ENCODE data around the gene AFAP1.

AFAP1 gene

GRCh38 chr4:7939377-7940108 lies at the start of gene AFAP1:
Gene AFAP1, minus strand, starts transcription at chr4:7939861. Its CDS starts 67,783 bp downstream, at chr4:7872078.
- DNase-seq (ENCODE audit: low read depth, low spot score) = peak; percentile 74

GRCh38 chr4:7988437-7988836 lies 48.8 kb upstream of the AFAP1 start:
- no peak for DNase-seq (ENCODE audit: low read depth, low spot score)

GRCh38 chr4:7987148-7987989 lies 47.7 kb upstream of the AFAP1 start:
- DNase-seq (ENCODE audit: low read depth, low spot score) = peak; percentile 57

- no peak for DNase-seq (ENCODE audit: low read depth, low spot score)
Measured at GRCh38 chr4:7985891-7986441, 46.3 kb upstream of the AFAP1 start.

- no peak for DNase-seq (ENCODE audit: low read depth, low spot score)
Measured at GRCh38 chr4:7985072-7985471, 45.4 kb upstream of the AFAP1 start.

- DNase-seq (ENCODE audit: low read depth, low spot score) = no peak
Measured at GRCh38 chr4:7984286-7984925, 44.7 kb upstream of the AFAP1 start.

GRCh38 chr4:7983296-7983695 lies 43.6 kb upstream of the AFAP1 start:
- no peak for DNase-seq (ENCODE audit: low read depth, low spot score)

- DNase-seq (ENCODE audit: low read depth, low spot score) = no peak
Measured at GRCh38 chr4:7981738-7982394, 42.2 kb upstream of the AFAP1 start.

- DNase-seq (ENCODE audit: low read depth, low spot score) = no peak
Measured at GRCh38 chr4:7980036-7980435, 40.4 kb upstream of the AFAP1 start.

- no peak for DNase-seq (ENCODE audit: low read depth, low spot score)
Measured at GRCh38 chr4:7979652-7979968, 39.9 kb upstream of the AFAP1 start.

- no peak for DNase-seq (ENCODE audit: low read depth, low spot score)
Measured at GRCh38 chr4:7978907-7979651, 39.4 kb upstream of the AFAP1 start.

GRCh38 chr4:7978489-7978888 lies 38.8 kb upstream of the AFAP1 start:
- no peak for DNase-seq (ENCODE audit: low read depth, low spot score)

- DNase-seq (ENCODE audit: low read depth, low spot score) = no peak
Measured at GRCh38 chr4:7976634-7977033, 37.0 kb upstream of the AFAP1 start.

- no peak for DNase-seq (ENCODE audit: low read depth, low spot score)
Measured at GRCh38 chr4:7976025-7976424, 36.4 kb upstream of the AFAP1 start.

GRCh38 chr4:7974425-7974824 lies 34.8 kb upstream of the AFAP1 start:
- no peak for DNase-seq (ENCODE audit: low read depth, low spot score)

- no peak for DNase-seq (ENCODE audit: low read depth, low spot score)
Measured at GRCh38 chr4:7973545-7973981, 33.9 kb upstream of the AFAP1 start.

GRCh38 chr4:7971881-7972500 lies 32.3 kb upstream of the AFAP1 start:
- DNase-seq (ENCODE audit: low read depth, low spot score) = no peak

- no peak for DNase-seq (ENCODE audit: low read depth, low spot score)
Measured at GRCh38 chr4:7971159-7971631, 31.5 kb upstream of the AFAP1 start.

- no peak for DNase-seq (ENCODE audit: low read depth, low spot score)
Measured at GRCh38 chr4:7970361-7970946, 30.8 kb upstream of the AFAP1 start.

All from activated CD4-positive, CD25-positive, alpha-beta regulatory T cell treated with anti-CD3 and anti-CD28 coated beads, Interleukin-2, amount 50 U/mL, for 16 hours (primary cell).